Large intestine (tissue), 3 donors: ENCODE results near the gene INHBE. TPM values are rescaled to one million over a fixed set of nuclear protein-coding genes. Genes with fewer than 3 reads are reported as not detected.
A peak's percentile ranks its signal among the peaks of the same experiment; 100 is the strongest.

Experiments
- DNase-seq, 2 donors: peaks; one replicate each; pipeline versions ENCODE4 v3.0.0 to v3.0.0-alpha.2; 2013
- H3K27ac ChIP-seq: one replicate; pipeline ENCODE4 v1.5.1; 2013; ENCODE audit warnings: low read length
- H3K27me3 ChIP-seq: 2 replicates; pipeline ENCODE4 v1.6.1; 2013; ENCODE audit warnings: low read length; ENCODE audit not compliant: control insufficient read depth, insufficient read depth
- H3K36me3 ChIP-seq: 2 replicates; pipeline ENCODE4 v1.6.1; 2013; ENCODE audit warnings: low read length; ENCODE audit not compliant: control insufficient read depth, insufficient read depth
- H3K4me1 ChIP-seq: one replicate; pipeline ENCODE4 v1.6.1; 2013; ENCODE audit warnings: low read length; ENCODE audit not compliant: control insufficient read depth, insufficient read depth
- H3K4me3 ChIP-seq: one replicate; pipeline ENCODE4 v1.5.1; 2013; ENCODE audit warnings: low read length
- H3K9me3 ChIP-seq: one replicate; pipeline ENCODE4 v1.6.1; 2013; ENCODE audit warnings: mild to moderate bottlenecking, low read depth, low read length, moderate library complexity; ENCODE audit not compliant: control insufficient read depth
- WGBS: methylation state at CpG from one replicate; pipeline ENCODE4 v1.1.5; 2013; ENCODE audit warnings: low lambda C conversion rate; ENCODE audit not compliant: insufficient coverage; 5-methylcytosine and 5-hydroxymethylcytosine counted together
- polyA plus RNA-seq: library from polyadenylated mRNA; unstranded; fragments of 120-200 nt; gene quantifications from one replicate; pipeline ENCODE4 v1.2.1, GENCODE V29; 2013

Gene INHBE
- polyA plus RNA-seq, 1 donor: 0.28 TPM

DNA sequence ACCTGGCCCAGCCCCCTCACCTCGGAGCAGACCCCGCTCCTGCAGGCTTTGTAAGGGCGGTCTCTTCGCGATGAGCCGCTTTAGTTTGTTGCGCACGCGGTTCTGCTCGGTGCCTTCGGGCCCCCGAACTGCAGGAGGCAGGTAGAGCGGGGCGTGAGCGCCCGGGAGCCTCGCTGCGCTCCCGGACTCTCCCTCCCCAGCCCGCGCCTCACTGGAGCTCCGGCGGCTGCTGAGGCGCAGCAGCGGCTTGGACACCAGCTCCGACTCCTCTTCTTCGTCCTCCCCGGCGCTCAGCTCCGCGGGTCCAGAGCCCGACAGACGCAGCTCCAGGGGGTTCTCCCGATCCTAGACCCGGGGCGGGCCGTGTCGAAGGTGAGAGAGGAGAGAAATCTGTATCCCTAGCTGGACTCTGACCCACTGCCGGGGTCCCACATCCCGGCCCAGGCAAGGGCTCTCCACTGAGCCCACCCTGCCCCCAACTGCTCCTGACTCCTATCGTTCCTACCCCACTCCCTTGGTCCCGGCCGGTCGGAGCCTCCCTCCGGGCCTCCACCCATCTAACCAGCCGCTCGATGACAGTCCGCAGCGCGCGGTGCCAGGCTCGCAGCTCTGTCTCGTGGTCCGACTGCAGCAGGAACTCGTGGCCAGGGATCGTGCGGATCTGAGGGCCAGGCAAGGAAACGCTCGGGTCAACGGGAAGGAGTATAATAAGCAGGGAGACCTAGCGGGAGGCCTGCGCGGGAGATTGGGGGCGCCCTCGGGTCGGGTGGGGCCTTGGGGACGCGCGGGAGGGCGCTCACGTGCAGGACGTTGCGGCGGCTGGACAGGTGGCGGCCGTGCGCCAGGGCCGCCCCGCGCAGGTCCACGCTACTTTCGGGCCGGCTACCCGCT, 20.4 kb downstream of the INHBE start:
- Histone ChIP-seq H3K27me3 (peaks cover 63% of the 10 kb centered on the region), H3K36me3 (no peaks in the 10 kb centered on the region), H3K27ac (no peak overlapping the region), H3K4me3 (peak overlapping the region; percentile 34), H3K4me1 (peaks cover 24% of the 10 kb centered on the region), H3K9me3 (no peaks in the 10 kb centered on the region)
- peak in 1 of 2 donors; percentile 78 for DNase-seq
- no CpG with 5 or more reads among the region's 84 CpGs for WGBS

DNA sequence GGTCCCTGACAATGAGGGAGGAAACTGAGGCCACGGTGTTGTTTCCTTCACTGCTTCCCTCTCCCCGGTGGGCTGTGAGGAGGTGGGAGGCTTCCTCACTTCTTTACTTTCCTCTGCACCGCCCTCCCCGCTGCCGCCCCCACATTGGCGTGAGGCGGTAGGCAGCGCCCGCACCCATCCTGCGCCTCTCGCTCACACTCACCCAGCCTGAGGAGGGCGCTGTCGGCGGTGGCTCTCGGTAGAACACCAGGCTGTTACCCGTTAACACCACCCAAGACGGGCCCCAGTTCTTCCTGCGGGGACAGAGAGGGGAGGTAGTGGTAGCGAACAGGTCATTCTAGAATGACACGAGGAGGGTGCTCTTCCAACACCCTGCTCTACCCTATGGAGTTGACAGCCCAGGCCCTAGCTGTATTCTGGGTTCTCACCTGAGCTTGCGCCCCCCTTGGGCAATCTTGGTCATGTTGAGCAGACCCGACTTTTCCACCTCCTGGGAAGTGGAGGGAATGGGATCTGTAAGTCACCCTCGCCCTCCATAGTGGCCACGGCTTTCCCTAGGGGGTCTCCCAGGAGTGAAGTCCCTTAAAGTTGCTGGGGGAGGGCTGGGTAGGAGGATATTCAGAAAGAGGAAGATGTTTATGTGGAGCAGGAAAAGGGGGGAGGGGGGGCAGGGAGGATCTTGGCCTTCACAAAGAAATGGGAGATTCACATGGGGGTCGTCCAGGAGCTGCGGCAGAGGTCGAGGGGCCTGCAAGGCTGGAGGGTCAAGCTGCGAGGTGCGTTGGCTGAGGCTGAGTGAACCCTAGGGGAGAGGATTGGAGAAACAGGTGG, 21.3 kb downstream of the INHBE start:
- Histone ChIP-seq H3K9me3 (no peaks in the 10 kb centered on the region), H3K4me1 (peaks cover 16% of the 10 kb centered on the region), H3K27ac (no peak overlapping the region), H3K27me3 (peaks cover 64% of the 10 kb centered on the region), H3K4me3 (peak overlapping the region; percentile 34), H3K36me3 (no peaks in the 10 kb centered on the region)
- peak in 1 of 2 donors; percentile 53 for DNase-seq
- no CpG with 5 or more reads among the region's 29 CpGs for WGBS

DNA sequence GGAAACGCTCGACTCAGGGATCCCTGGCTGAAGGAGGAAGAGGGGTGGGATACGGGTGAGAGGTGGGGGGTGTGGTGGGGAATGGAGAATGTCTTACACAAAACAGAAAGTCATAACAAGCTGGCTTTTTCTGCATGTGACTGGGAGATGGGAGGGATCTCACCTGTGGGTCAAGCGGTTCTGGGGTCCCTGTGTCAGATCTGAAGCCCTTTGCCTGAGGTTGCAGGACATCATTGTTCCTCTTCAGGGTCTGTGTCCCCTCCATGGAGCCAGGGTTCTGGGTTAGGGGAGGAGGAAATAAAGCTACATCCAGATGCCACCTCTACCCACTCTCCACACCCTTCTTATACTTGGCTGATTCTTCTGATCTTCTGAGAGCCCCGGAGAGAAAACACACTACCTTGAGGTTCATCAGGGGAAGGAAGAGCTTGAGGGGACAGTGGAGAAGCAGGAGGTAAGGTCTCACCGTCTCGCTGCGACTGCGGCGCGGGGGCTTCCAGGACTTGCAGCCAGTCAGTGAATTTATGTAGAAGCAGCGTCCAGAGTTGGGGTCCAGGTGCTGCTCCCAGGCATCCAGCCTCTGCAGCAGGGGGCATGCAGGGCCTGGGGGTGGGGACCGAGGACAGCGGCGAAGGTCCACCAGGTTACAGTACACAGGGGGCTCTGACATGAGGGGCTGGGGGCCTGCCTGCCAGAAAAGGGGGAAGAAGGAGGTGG, 22.0 kb downstream of the INHBE start:
- H3K27me3 ChIP-seq: peaks cover 68% of the 10 kb centered on the region
- no peak overlapping the region for H3K27ac ChIP-seq
- no peaks in the 10 kb centered on the region for H3K9me3 ChIP-seq
- H3K4me1 ChIP-seq: peaks cover 10% of the 10 kb centered on the region
- H3K36me3 ChIP-seq: no peaks in the 10 kb centered on the region
- DNase-seq: no peak
- H3K4me3 ChIP-seq: peak overlapping the region; percentile 3
- no CpG with 5 or more reads among the region's 15 CpGs for WGBS

DNA sequence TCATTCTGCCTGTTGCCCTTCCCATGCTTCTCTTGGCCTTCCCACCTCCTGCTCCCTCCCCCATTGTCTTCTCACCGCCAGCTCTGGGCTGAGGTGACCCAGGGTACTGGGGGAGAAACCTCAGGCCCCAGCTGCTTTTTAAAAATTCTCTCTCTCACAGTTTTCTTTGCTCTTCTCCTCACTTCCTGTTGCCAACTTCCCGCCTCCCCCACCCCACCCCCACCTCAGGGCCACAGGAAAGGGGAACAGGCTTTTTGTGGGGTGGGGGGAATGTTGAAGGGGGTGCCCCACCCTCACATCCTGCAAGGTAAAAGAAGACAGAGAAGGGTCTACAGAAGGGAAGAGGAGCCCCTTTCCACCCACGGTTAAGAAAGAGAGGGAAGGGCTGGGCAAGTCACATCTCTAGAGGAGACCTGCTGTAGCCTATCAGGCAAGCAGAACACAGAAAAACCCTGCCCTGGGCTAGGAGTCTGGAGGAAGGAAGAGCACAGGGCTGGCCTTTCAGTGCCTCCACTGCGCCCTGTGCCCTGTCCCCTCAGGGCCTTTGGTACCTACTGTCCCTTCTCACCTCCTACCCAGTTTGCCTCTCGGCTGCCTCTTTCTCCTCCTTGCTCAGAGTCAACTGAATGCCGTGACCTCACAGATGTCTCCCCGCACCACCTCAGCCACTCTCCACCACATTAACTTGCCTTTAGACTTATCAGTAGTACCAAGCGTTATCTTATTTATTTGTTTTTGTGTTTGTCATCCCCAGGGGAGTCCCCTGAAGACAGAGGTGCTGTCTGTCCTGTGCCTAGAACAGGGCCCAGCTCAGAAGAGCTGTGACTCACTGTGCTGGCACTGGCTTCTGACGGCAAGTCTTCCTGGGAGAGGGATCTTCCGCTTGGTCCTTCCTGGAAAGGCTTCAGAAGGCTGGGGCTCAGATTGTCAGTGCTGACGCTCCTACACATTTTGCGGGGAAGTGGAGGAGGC, 22.9 kb downstream of the INHBE start:
- H3K4me3 ChIP-seq: peak overlapping the region; percentile 3
- peak in 1 of 2 donors; percentile 6 for DNase-seq
- WGBS: no CpG with 5 or more reads among the region's 12 CpGs

GRCh38 chr12:57479043-57479375, 23.9 kb downstream of the INHBE start:
- H3K27ac ChIP-seq: no peak overlapping the region
- no peak overlapping the region for H3K4me3 ChIP-seq
- no peak for DNase-seq
- H3K36me3 ChIP-seq: no peaks in the 10 kb centered on the region
- no peaks in the 10 kb centered on the region for H3K9me3 ChIP-seq
- peaks cover 10% of the 10 kb centered on the region for H3K4me1 ChIP-seq
- WGBS: no CpG with 5 or more reads among the region's 10 CpGs
- peaks cover 63% of the 10 kb centered on the region for H3K27me3 ChIP-seq

More for the DNA sequence above, 22.9 kb downstream of the INHBE start:
- Histone ChIP-seq H3K36me3 (no peaks in the 10 kb centered on the region), H3K4me1 (peaks cover 10% of the 10 kb centered on the region), H3K27me3 (peaks cover 68% of the 10 kb centered on the region), H3K27ac (no peak overlapping the region), H3K9me3 (no peaks in the 10 kb centered on the region)

DNA sequence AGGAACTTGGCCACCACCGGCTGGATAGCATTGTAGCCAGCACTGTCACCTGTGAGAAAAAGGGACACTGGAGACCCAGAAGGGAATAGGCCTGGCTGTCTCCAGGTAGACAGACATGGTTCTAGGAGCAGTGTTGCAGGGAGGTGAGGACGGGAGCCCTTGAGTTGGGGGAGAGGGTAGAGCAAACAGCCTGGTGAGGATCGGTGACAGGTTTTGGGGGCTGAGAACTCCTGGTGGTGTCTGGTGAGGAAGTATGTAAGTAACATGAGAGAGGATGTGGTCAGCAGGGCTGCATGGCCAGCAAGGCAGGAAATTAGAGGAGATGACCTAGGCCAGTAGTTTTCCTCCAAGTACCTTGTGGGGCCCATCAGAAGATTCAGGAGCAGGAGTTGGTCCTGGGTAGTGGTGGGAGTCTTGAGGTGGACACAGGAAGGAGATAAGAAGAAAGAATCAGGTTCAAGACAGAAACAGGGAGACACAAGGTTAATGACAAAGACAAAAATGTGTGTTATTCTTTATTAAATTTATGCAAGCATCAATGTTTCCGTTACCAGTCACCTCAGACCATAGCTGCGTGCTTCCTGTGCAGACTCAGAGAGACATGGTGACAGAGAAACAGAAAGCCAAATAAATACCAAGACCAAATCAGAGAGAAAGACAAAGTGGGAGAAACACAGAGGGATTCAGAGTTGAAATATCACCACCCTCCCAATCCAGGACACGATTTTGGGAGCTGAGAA, 24.4 kb downstream of the INHBE start, which contains the start of gene ARHGAP9:
ARHGAP9 (minus strand) TSS at position 491 of the 740 bp plus-strand sequence; CDS start at position 31, 460 bp downstream.
- DNase-seq: no peak
- H3K36me3 ChIP-seq: no peaks in the 10 kb centered on the region
- H3K27me3 ChIP-seq: peaks cover 58% of the 10 kb centered on the region
- H3K4me3 ChIP-seq: peak within 1 kb of the TSS; percentile 3
- WGBS: 94% methylated on average over 2 of the region's 6 CpGs
- H3K27ac ChIP-seq: no peak within 1 kb of the TSS
- H3K4me1 ChIP-seq: peaks cover 10% of the 10 kb centered on the region
- no peaks in the 10 kb centered on the region for H3K9me3 ChIP-seq

DNA sequence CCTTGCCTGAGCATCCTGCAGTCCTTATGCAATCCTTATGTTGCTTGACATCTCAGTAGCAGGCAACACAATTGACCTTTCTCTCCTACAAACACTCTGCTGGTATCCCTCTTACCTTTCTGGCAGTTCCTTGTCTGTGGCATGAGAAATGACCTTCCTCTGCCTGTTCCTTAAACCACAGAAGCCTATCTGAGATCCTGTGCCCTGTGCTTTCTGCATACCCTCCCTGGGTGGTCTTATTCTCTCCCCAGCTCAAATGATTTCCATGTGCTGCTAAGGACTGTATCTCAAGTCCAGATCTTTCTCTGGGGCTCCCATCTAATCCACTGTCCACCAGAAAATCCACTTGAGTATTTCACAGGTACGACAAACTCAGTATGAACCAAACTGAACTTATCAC, 26.6 kb downstream of the INHBE start:
- Histone ChIP-seq H3K36me3 (no peaks in the 10 kb centered on the region), H3K9me3 (no peaks in the 10 kb centered on the region), H3K4me3 (no peak overlapping the region), H3K27me3 (peaks cover 36% of the 10 kb centered on the region), H3K27ac (no peak overlapping the region), H3K4me1 (no peaks in the 10 kb centered on the region)
- WGBS: no CpG with 5 or more reads among the region's 1 CpG
- no peak for DNase-seq

DNA sequence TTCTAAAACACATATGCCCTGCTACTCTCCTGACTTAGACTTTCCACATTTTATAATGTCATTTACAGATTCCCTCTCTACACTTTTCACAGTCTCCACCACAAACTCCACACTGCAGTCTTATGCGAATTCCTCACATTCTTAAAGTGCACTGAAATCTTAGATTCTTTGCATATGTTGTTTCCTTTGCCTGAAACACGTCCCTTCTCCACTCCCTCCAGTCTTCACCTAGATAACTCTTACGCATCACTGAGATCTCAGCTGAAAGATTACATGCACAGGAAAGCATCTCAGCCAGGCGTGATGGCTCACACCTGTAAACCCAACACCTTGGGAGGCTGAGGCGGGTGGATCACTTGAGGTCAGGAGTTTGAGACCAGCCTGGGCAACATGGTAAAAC, 28.4 kb downstream of the INHBE start:
- 60% methylated on average over 1 of the region's 5 CpGs for WGBS
- no peak for DNase-seq
- H3K27ac ChIP-seq: no peak overlapping the region

DNA sequence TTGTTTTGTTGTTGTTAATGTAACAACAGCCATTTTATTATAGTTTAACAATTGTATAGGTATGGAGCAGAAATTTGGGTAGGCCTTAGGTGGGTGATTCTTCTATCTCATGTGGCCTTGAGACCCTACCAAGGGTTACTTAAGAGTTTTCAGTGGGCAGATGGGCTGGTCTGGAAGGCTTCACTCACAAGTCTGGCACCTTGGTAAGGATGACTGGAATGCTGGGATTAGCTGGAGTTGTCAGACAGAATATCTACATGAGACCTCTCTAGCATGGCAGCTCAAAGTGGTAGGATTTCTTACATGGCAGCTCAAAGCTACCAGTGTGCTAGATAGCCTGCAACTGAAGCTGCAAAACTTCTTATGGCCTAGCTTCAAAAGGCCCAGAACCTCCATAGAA, 30.6 kb downstream of the INHBE start:
- no peaks in the 10 kb centered on the region for H3K9me3 ChIP-seq

More for the DNA sequence above, 28.4 kb downstream of the INHBE start:
- Histone ChIP-seq H3K4me1 (no peaks in the 10 kb centered on the region), H3K36me3 (no peaks in the 10 kb centered on the region), H3K27me3 (peaks cover 18% of the 10 kb centered on the region), H3K4me3 (no peak overlapping the region), H3K9me3 (no peaks in the 10 kb centered on the region)

More for the DNA sequence above, 30.6 kb downstream of the INHBE start:
- Histone ChIP-seq H3K4me3 (no peak overlapping the region), H3K27me3 (peaks cover 7% of the 10 kb centered on the region), H3K27ac (no peak overlapping the region), H3K36me3 (peaks cover 12% of the 10 kb centered on the region), H3K4me1 (peaks cover 5% of the 10 kb centered on the region)
- DNase-seq: no peak
